Breast epithelium (tissue), 3 donors: ENCODE results near the gene TRAF3IP1.

Experiments
- POLR2A ChIP-seq: fragments of 450-650 bp; IDR thresholded peaks from one replicate; pipeline ENCODE4 v1.6.1; 2016; ENCODE audit warnings: antibody characterized with exemption, mild to moderate bottlenecking, moderate library complexity
- POLR2AphosphoS5 ChIP-seq, 3 donors: sonication (generic); formaldehyde crosslinking; IDR thresholded peaks; one replicate each; pipeline ENCODE4 v1.6.1; 2017; ENCODE audit warnings: antibody characterized with exemption in 3 of 3
- TF ChIP-seq, protein P1 (sequence below), 3 donors: fragments of 450-650 bp; IDR thresholded peaks; one replicate each; pipeline ENCODE4 v1.5.1; 2016 to 2017; ENCODE audit warnings: antibody characterized with exemption in 3 of 3, mild to moderate bottlenecking in 3 of 3, moderate library complexity in 3 of 3

DNA sequence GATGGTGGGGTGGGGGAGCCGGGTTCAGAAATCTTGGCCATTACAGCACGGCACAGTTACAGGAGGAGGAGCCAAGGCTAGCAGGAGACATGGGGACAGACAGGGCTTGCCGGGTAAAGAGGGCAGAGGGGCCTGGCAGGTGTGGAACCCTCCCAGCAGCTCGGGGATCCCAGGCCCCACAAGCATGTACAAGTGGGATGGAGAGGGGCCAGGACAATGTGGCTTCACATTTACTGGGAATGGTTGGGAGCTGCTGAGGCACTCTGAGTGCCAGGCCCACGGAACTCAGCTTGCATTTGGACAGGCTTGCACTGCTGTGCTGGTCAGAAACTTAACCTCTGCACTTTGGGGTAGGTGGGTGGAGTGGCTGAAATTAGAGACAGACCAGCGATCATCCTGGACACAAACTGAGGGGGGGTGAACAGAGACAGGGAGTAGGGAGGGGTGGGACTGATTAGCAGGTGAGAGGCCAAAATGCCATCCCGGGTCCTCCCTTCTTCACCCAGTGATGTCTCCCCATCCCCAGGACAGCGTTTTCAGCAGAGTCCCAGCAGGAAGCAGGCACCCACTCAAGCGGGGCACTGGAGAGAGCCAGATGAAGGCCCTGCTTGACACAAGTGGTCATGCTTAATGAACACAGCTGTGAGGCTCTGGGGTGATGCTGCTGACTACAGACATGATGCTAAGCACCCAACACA, 41.5 kb upstream of the TRAF3IP1 start:
- TF ChIP-seq, protein P1, sequence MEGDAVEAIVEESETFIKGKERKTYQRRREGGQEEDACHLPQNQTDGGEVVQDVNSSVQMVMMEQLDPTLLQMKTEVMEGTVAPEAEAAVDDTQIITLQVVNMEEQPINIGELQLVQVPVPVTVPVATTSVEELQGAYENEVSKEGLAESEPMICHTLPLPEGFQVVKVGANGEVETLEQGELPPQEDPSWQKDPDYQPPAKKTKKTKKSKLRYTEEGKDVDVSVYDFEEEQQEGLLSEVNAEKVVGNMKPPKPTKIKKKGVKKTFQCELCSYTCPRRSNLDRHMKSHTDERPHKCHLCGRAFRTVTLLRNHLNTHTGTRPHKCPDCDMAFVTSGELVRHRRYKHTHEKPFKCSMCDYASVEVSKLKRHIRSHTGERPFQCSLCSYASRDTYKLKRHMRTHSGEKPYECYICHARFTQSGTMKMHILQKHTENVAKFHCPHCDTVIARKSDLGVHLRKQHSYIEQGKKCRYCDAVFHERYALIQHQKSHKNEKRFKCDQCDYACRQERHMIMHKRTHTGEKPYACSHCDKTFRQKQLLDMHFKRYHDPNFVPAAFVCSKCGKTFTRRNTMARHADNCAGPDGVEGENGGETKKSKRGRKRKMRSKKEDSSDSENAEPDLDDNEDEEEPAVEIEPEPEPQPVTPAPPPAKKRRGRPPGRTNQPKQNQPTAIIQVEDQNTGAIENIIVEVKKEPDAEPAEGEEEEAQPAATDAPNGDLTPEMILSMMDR (IDR thresholded peaks at IDR 0.05): no peak
- TF ChIP-seq POLR2A: no peak
- no peak for TF ChIP-seq POLR2AphosphoS5 (IDR thresholded peaks at IDR 0.05)
